Endothelial cell of umbilical vein (primary cell): ENCODE results near the gene SH3PXD2B. TPM values are rescaled to one million over a fixed set of nuclear protein-coding genes. Genes with fewer than 3 reads are reported as not detected.

Source experiments
- BruUV-seq: library from RNA; stranded (reverse); fragments of 400-500 nt; replicated peaks from 2 replicates; lab custom pipeline; 2021; lab: Mats Ljungman, UMichigan
- CTCF ChIA-PET: fragments of 300-600, 350-600 bp; sonication (Branson Sonifier 250); formaldehyde crosslinking; loops from one replicate; lab custom pipeline; 2021; ENCODE audit warnings: antibody characterized with exemption, inconsistent platforms; lab: Charles Lee
- POLR2A ChIA-PET: fragments of 300-600, 350-600 bp; sonication (Branson Sonifier 250); formaldehyde crosslinking; loops from one replicate; lab custom pipeline; 2021; ENCODE audit warnings: antibody characterized with exemption, inconsistent platforms; lab: Charles Lee
- DNase-seq: peaks from one replicate; pipeline ENCODE4 v3.0.0-alpha.2; 2011; ENCODE audit warnings: low read depth, low spot score
- FAIRE-seq: peaks from 2 replicates; lab custom pipeline; 2011; peaks lifted over from hg19 to GRCh38; lab: Jason Lieb, UNC
- H2AFZ ChIP-seq: 2 replicates; pipeline ENCODE4 v1.6.0; 2012; ENCODE audit warnings: low read depth, low read length, control low read depth, inconsistent platforms
- H3K27ac ChIP-seq: 2 replicates; pipeline ENCODE4 v1.5.1; 2011; ENCODE audit warnings: low read depth, mild to moderate bottlenecking, control low read depth, low read length, moderate library complexity; ENCODE audit not compliant: insufficient read depth
- H3K27me3 ChIP-seq, 2 experiments: 2 replicates each; pipeline versions ENCODE4 v1.6.0 to v1.6.1; 2011; ENCODE audit warnings: low read length in 2 of 2, mixed read lengths in 1 of 2; ENCODE audit not compliant: control insufficient read depth in 2 of 2, insufficient read depth in 2 of 2
- H3K36me3 ChIP-seq, 2 experiments: 2 replicates in 1 of 2; 3 replicates in 1 of 2; pipeline ENCODE4 v1.5.1; 2011; ENCODE audit warnings: low read length in 2 of 2, mild to moderate bottlenecking in 1 of 2, moderate library complexity in 1 of 2; ENCODE audit not compliant: control insufficient read depth in 2 of 2, insufficient read depth in 2 of 2; ENCODE audit errors: extremely low read depth in 1 of 2
- H3K4me1 ChIP-seq: 3 replicates; pipeline ENCODE4 v1.5.1; 2011; ENCODE audit warnings: mild to moderate bottlenecking, low read length; ENCODE audit not compliant: control insufficient read depth, insufficient read depth; ENCODE audit errors: extremely low read depth
- H3K4me2 ChIP-seq: 2 replicates; pipeline ENCODE4 v1.6.1; 2011; ENCODE audit warnings: low read length, control low read depth, mixed read lengths; ENCODE audit not compliant: insufficient read depth
- H3K4me3 ChIP-seq, 3 experiments: fragments of 200-600 bp in 1 of 3; sonication (generic), shearing (Covaris generic) in 1 of 3; replicated peaks in 1 of 3; 2 replicates each; pipeline ENCODE4 v1.5.1; 2011 to 2016; ENCODE audit warnings: control low read depth in 3 of 3, low read length in 3 of 3, mild to moderate bottlenecking in 2 of 3, inconsistent platforms in 1 of 3, low read depth in 1 of 3, moderate library complexity in 1 of 3; ENCODE audit not compliant: insufficient read depth in 1 of 3
- H3K79me2 ChIP-seq: 2 replicates; pipeline ENCODE4 v1.6.0; 2012; ENCODE audit warnings: low read length, inconsistent platforms; ENCODE audit not compliant: control insufficient read depth, insufficient read depth
- H3K9ac ChIP-seq: replicated peaks from 2 replicates; pipeline ENCODE3; 2011; ENCODE audit warnings: low read length, control low read depth; ENCODE audit not compliant: insufficient read depth; ENCODE audit errors: extremely low read depth
- H3K9me1 ChIP-seq: replicated peaks from 3 replicates; pipeline ENCODE4 v1.6.0; 2011; ENCODE audit warnings: mild to moderate bottlenecking, low read length; ENCODE audit not compliant: control insufficient read depth, insufficient read depth; ENCODE audit errors: extremely low read depth
- H3K9me3 ChIP-seq: replicated peaks from 2 replicates; pipeline ENCODE4 v1.5.1; 2012; ENCODE audit warnings: low read length, inconsistent platforms; ENCODE audit not compliant: control insufficient read depth, insufficient read depth
- H4K20me1 ChIP-seq: replicated peaks from 2 replicates; pipeline ENCODE3; 2011; ENCODE audit warnings: mild to moderate bottlenecking, low read length; ENCODE audit not compliant: control insufficient read depth, insufficient read depth; ENCODE audit errors: extremely low read depth
- EZH2 ChIP-seq: IDR thresholded peaks from 2 replicates; pipeline ENCODE4 v1.6.1; 2012; ENCODE audit warnings: borderline replicate concordance, low read depth, mild to moderate bottlenecking, moderate library complexity, low read length, inconsistent platforms; ENCODE audit not compliant: severe bottlenecking
- FOS ChIP-seq: IDR thresholded peaks from 2 replicates; pipeline ENCODE4 v1.6.1; 2011; ENCODE audit warnings: mild to moderate bottlenecking, low read length, moderate library complexity, borderline replicate concordance; ENCODE audit not compliant: insufficient read depth
- GATA2 ChIP-seq: IDR thresholded peaks from 2 replicates; pipeline ENCODE4 v1.7.0; 2011; ENCODE audit warnings: low read depth, mild to moderate bottlenecking, moderate library complexity, mixed read lengths, low read length; ENCODE audit not compliant: insufficient read length, insufficient read depth
- JUN ChIP-seq: IDR thresholded peaks from 2 replicates; pipeline ENCODE4 v1.6.1; 2011; ENCODE audit warnings: borderline replicate concordance, low read depth; ENCODE audit not compliant: insufficient read length, insufficient read depth
- MYC ChIP-seq: IDR thresholded peaks from one replicate; pipeline ENCODE4 v1.6.1; 2011; ENCODE audit warnings: mild to moderate bottlenecking, low read depth, low read length
- POLR2A ChIP-seq: IDR thresholded peaks from 2 replicates; pipeline ENCODE4 v1.6.1; 2012; ENCODE audit warnings: low read depth, mild to moderate bottlenecking, control low read depth, low read length
- POLR2AphosphoS5 ChIP-seq: IDR thresholded peaks from 2 replicates; pipeline ENCODE4 v1.6.1; 2012; ENCODE audit warnings: low read depth, mild to moderate bottlenecking, control low read depth, low read length, moderate library complexity; ENCODE audit not compliant: insufficient read depth
- dilution Hi-C: fragments of 300-500 bp; cut with MboI; formaldehyde crosslinking; loops from one replicate; pipeline ENCODE4 v1.15.0; 2019; ENCODE audit warnings: low sequenced_read_pairs; ENCODE audit not compliant: extremely low pct_ligation_motif_present
- intact Hi-C: fragments of 100-400 bp; cut with micrococcal nuclease; formaldehyde crosslinking; loops from one replicate; pipeline ENCODE4 v1.10.0; 2022
- polyA plus RNA-seq, 4 experiments: library from polyadenylated mRNA; depleted of rRNA in 3 of 4; stranded (reverse) in 3 of 4; unstranded in 1 of 4; fragments of >200 nt; gene quantifications; 2 replicates each; pipeline versions ENCODE4 v1.2.1 to v1.2.3, GENCODE V29; 2011 to 2012; ENCODE audit warnings: missing spikeins in 1 of 4
- total RNA-seq: library from RNA; stranded (reverse); gene quantifications from 2 replicates; pipeline ENCODE4 v1.2.3, GENCODE V29; 2021
- TF ChIP-seq, protein P1 (sequence below): IDR thresholded peaks from 2 replicates; pipeline ENCODE4 v1.6.1; 2011; ENCODE audit not compliant: insufficient read depth, insufficient read length
- TF ChIP-seq, protein P2 (sequence below), 2 donors: IDR thresholded peaks; 1 replicate in 1 of 2; 2 replicates in 1 of 2; pipeline ENCODE4 v1.5.1; 2011; ENCODE audit warnings: low read length in 2 of 2, mild to moderate bottlenecking in 2 of 2, moderate library complexity in 2 of 2, control low read depth in 1 of 2, inconsistent platforms in 1 of 2, low read depth in 1 of 2; ENCODE audit not compliant: insufficient read depth in 1 of 2; ENCODE audit errors: extremely low read depth in 1 of 2

Gene SH3PXD2B
- total and polyA plus RNA-seq, 2 donors (not counting 3 experiments of a cell fraction or from before 2014, with no cell fraction given) = 23.5 to 66.3 TPM

DNA sequence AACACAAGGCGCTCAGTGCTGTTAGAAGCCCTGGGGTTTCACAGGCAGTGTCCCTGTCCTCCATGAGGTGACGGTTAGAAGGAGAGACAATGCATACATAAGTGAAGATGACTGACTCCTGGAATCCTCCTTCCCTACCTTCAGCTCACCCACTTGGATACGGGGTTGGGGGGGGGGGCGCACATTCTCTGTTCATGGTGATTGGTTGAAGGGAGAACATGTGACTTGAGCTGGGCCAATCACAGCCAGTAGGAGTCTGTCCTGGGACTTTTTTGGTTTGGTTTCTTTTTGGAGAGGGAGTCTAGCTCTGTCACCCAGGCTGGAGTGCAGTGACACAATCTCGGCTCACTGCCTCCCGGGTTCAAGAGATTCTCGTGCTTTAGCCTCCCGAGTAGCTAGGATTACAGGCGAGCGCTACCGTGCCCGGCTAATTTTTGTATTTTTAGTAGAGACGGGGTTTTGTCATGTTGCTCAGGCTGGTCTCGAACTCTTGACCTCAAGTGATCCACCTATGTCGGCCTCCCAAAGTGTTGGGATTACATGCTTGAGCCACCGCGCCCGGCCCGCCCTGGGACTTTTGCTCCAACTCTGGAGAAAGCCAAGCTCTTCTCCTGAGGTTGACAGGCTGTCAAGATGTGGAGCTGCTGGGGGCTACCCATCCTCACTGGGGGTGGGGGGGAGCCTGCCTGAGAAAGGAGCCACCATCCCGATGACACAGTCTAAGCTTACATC, 30.8 kb downstream of the SH3PXD2B start:
- intact Hi-C loops (no loop called here), dilution Hi-C loops (no loop called here)
- Histone ChIP-seq H3K36me3 (peaks cover 13 to 20% of the 10 kb centered on the region in 2 experiments), H3K79me2 (peaks cover 48% of the 10 kb centered on the region), H2AFZ (no peak overlapping the region), H3K27ac (no peak overlapping the region), H3K4me1 (peaks cover 4% of the 10 kb centered on the region), H3K4me2 (no peak overlapping the region), H3K9me1 (no peaks in the 10 kb centered on the region), H4K20me1 (no peaks in the 10 kb centered on the region), H3K9me3 (no peaks in the 10 kb centered on the region), H3K4me3 (no peak overlapping the region), H3K9ac (no peak overlapping the region), H3K27me3 (no peaks in the 10 kb centered on the region)
- FAIRE-seq (peak; percentile 44), DNase-seq (no peak)
- TF ChIP-seq, protein P1, sequence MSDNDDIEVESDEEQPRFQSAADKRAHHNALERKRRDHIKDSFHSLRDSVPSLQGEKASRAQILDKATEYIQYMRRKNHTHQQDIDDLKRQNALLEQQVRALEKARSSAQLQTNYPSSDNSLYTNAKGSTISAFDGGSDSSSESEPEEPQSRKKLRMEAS = no peak
- TF ChIP-seq FOS (no peak), POLR2A (no peak), GATA2 (no peak), JUN (no peak), POLR2AphosphoS5 (no peak), MYC (no peak), EZH2 (no peak)
- TF ChIP-seq, protein P2, sequence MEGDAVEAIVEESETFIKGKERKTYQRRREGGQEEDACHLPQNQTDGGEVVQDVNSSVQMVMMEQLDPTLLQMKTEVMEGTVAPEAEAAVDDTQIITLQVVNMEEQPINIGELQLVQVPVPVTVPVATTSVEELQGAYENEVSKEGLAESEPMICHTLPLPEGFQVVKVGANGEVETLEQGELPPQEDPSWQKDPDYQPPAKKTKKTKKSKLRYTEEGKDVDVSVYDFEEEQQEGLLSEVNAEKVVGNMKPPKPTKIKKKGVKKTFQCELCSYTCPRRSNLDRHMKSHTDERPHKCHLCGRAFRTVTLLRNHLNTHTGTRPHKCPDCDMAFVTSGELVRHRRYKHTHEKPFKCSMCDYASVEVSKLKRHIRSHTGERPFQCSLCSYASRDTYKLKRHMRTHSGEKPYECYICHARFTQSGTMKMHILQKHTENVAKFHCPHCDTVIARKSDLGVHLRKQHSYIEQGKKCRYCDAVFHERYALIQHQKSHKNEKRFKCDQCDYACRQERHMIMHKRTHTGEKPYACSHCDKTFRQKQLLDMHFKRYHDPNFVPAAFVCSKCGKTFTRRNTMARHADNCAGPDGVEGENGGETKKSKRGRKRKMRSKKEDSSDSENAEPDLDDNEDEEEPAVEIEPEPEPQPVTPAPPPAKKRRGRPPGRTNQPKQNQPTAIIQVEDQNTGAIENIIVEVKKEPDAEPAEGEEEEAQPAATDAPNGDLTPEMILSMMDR (IDR thresholded peaks at IDR 0.05; ENCODE audit: extremely low read depth in 1 of 2, insufficient read depth in 1 of 2, low read depth in 1 of 2, low read length in 2 of 2) = no peak
- ChIA-PET POLR2A (no interaction called here), CTCF (interaction anchor here (0.9 kb wide), 1 partner anchor 16 kb away, joined by 3 read pairs; no protein-coding TSS in a partner anchor)
- no TSS peak for BruUV-seq
